Measurements from ENCODE around the gene DNM2. TPM values are rescaled to one million over a fixed set of nuclear protein-coding genes. Genes with fewer than 3 reads are reported as not detected.

The DNM2 gene
- total and polyA plus RNA-seq, 9 of the 15 experiments (the other 6 are each of a cell fraction or from before 2014, with no cell fraction given): 2.2 to 161 (median 72.6) TPM

DNA sequence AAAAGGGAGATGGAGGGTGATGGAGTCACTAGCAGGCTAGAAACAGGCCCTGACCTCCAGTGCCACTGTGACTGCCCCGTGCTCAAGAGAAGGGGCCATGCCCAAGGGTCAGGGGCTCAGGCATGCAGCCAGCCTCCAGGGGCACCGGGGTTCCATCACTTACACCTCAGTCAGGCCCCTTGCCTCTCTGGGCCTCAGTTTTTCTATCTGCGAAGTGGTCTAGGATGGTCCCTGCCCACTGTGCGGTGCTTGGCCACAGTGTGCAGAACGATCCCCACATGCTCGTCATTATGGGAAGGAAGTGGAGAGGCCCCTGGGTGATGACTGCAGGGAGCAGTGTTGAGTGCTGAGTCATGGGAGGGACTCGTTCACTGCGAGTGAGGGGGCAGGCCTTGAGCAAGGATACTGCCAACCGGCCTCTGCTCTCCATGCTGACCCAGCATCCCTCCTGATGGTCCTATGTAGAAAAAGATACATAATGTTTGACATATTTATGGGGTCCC is 95.1 kb downstream of the DNM2 start (continued):
- TF ChIP-seq, protein P1, sequence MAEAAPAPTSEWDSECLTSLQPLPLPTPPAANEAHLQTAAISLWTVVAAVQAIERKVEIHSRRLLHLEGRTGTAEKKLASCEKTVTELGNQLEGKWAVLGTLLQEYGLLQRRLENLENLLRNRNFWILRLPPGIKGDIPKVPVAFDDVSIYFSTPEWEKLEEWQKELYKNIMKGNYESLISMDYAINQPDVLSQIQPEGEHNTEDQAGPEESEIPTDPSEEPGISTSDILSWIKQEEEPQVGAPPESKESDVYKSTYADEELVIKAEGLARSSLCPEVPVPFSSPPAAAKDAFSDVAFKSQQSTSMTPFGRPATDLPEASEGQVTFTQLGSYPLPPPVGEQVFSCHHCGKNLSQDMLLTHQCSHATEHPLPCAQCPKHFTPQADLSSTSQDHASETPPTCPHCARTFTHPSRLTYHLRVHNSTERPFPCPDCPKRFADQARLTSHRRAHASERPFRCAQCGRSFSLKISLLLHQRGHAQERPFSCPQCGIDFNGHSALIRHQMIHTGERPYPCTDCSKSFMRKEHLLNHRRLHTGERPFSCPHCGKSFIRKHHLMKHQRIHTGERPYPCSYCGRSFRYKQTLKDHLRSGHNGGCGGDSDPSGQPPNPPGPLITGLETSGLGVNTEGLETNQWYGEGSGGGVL (CRISPR knock-in tag; IDR thresholded peaks at IDR 0.05): no peak
- TF ChIP-seq PCBP1 (IDR thresholded peaks at IDR 0.05; ENCODE audit: low read depth, low read length, poor library complexity, severe bottlenecking) (no peak), ZNF444 (CRISPR knock-in tag; IDR thresholded peaks at IDR 0.05) (no peak), MCM7 (IDR thresholded peaks at IDR 0.05) (no peak), RAD51 (IDR thresholded peaks at IDR 0.05; ENCODE audit: borderline replicate concordance, low read depth) (no peak), ZKSCAN8 (CRISPR knock-in tag; IDR thresholded peaks at IDR 0.05) (no peak), POLR3A (IDR thresholded peaks at IDR 0.05; ENCODE audit: borderline replicate concordance, extremely low read depth, insufficient read depth, insufficient read length) (no peak), NELFE (IDR thresholded peaks at IDR 0.05; ENCODE audit: insufficient read depth, insufficient read length) (no peak), IRF2 (CRISPR knock-in tag; IDR thresholded peaks at IDR 0.05) (no peak), CBX3 (IDR thresholded peaks at IDR 0.05; ENCODE audit: borderline replicate concordance in 1 of 2, low read length in 2 of 2) (no peak), PBX2 (CRISPR knock-in tag; IDR thresholded peaks at IDR 0.05; ENCODE audit: low read depth) (no peak), PBX2 (tag; conservative IDR thresholded peaks at IDR 0.05; ENCODE audit: low read depth) (peak; percentile 52), MAZ (CRISPR knock-in tag; conservative IDR thresholded peaks at IDR 0.05 in 1 of 2, IDR thresholded peaks at IDR 0.05 in 1 of 2) (peak; percentile 64 to 68; a peak in 3 of 4 replicates), ATF7 (IDR thresholded peaks at IDR 0.05) (peak; percentile 54; the same call in 1 of the 2 replicates), CHD1 (IDR thresholded peaks at IDR 0.05; ENCODE audit: low read length) (no peak), FUS (optimal IDR thresholded peaks at IDR 0.05; ENCODE audit: low read depth, low read length) (no peak), ZNF217 (CRISPR knock-in tag; IDR thresholded peaks at IDR 0.05) (no peak)
- TF ChIP-seq, protein P2, sequence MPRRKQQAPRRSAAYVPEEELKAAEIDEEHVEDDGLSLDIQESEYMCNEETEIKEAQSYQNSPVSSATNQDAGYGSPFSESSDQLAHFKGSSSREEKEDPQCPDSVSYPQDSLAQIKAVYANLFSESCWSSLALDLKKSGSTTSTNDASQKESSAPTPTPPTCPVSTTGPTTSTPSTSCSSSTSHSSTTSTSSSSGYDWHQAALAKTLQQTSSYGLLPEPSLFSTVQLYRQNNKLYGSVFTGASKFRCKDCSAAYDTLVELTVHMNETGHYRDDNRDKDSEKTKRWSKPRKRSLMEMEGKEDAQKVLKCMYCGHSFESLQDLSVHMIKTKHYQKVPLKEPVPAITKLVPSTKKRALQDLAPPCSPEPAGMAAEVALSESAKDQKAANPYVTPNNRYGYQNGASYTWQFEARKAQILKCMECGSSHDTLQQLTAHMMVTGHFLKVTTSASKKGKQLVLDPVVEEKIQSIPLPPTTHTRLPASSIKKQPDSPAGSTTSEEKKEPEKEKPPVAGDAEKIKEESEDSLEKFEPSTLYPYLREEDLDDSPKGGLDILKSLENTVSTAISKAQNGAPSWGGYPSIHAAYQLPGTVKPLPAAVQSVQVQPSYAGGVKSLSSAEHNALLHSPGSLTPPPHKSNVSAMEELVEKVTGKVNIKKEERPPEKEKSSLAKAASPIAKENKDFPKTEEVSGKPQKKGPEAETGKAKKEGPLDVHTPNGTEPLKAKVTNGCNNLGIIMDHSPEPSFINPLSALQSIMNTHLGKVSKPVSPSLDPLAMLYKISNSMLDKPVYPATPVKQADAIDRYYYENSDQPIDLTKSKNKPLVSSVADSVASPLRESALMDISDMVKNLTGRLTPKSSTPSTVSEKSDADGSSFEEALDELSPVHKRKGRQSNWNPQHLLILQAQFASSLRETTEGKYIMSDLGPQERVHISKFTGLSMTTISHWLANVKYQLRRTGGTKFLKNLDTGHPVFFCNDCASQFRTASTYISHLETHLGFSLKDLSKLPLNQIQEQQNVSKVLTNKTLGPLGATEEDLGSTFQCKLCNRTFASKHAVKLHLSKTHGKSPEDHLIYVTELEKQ (CRISPR knock-in tag; IDR thresholded peaks at IDR 0.05): no peak
- TF ChIP-seq, protein P3, sequence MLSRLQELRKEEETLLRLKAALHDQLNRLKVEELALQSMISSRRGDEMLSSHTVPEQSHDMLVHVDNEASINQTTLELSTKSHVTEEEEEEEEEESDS (CRISPR knock-in tag; IDR thresholded peaks at IDR 0.05): no peak
